ENCODE data around the gene KCNQ1.

DNA sequence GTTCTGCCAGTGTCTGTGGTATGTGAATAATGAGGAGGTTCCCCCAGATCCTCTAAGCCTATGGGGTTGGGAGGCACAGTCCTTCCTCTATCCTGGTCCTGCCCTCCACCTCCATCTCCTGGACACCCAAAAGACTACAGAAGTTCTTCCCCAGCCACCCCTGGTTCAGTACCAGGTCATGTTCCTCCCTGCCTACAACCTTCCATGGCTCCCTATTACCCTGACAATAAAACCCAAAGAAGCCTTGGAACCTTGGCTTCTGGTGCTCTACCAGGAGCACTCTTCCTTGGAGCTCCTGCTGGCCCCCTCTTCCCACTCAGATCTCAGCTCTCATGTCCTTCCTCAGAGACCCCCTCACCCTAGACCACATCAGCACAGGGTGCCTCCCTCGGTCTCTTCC lies 13.4 kb upstream of the KCNQ1 start:
- TF ChIP-seq, protein P1, sequence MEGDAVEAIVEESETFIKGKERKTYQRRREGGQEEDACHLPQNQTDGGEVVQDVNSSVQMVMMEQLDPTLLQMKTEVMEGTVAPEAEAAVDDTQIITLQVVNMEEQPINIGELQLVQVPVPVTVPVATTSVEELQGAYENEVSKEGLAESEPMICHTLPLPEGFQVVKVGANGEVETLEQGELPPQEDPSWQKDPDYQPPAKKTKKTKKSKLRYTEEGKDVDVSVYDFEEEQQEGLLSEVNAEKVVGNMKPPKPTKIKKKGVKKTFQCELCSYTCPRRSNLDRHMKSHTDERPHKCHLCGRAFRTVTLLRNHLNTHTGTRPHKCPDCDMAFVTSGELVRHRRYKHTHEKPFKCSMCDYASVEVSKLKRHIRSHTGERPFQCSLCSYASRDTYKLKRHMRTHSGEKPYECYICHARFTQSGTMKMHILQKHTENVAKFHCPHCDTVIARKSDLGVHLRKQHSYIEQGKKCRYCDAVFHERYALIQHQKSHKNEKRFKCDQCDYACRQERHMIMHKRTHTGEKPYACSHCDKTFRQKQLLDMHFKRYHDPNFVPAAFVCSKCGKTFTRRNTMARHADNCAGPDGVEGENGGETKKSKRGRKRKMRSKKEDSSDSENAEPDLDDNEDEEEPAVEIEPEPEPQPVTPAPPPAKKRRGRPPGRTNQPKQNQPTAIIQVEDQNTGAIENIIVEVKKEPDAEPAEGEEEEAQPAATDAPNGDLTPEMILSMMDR (IDR thresholded peaks at IDR 0.05; ENCODE audit: insufficient read depth, low read length, poor library complexity, severe bottlenecking) = no peak
- no peak for TF ChIP-seq EZH2phosphoT487 (conservative IDR thresholded peaks at IDR 0.05; ENCODE audit: low read length)
